Mesenchymal stem cell (in vitro differentiated cells and primary cell): ENCODE data around the gene KIF1B.

Source experiments
- DNase-seq: peaks from one replicate; pipeline ENCODE4 v3.0.0-alpha.2; 2013
- H2AFZ ChIP-seq: one replicate; pipeline ENCODE4 v1.6.1; 2013; ENCODE audit warnings: low read depth, mild to moderate bottlenecking, control low read depth, inconsistent platforms, low read length, moderate library complexity
- H2AK5ac ChIP-seq: 2 replicates; pipeline ENCODE4 v1.6.1; 2013; ENCODE audit warnings: low read length, moderate library complexity, mild to moderate bottlenecking, inconsistent platforms; ENCODE audit not compliant: severe bottlenecking
- H2BK120ac ChIP-seq: one replicate; pipeline ENCODE4 v1.6.1; 2013; ENCODE audit warnings: low read depth, mild to moderate bottlenecking, inconsistent platforms, low read length, moderate library complexity
- H2BK12ac ChIP-seq, 2 experiments: one replicate each; pipeline ENCODE4 v1.6.1; 2013; ENCODE audit warnings: inconsistent platforms in 2 of 2, low read length in 2 of 2, mild to moderate bottlenecking in 2 of 2, moderate library complexity in 2 of 2, control low read depth in 1 of 2
- H2BK15ac ChIP-seq: one replicate; pipeline ENCODE4 v1.6.1; 2013; ENCODE audit warnings: mild to moderate bottlenecking, low read depth, inconsistent platforms; ENCODE audit not compliant: poor library complexity, severe bottlenecking
- H2BK5ac ChIP-seq: 2 replicates; pipeline ENCODE4 v1.6.1; 2013; ENCODE audit warnings: low read depth, mild to moderate bottlenecking, low read length, control low read depth, inconsistent platforms; ENCODE audit not compliant: poor library complexity, severe bottlenecking
- H3K14ac ChIP-seq, 2 experiments: one replicate each; pipeline ENCODE4 v1.6.1; 2013; ENCODE audit warnings: inconsistent platforms in 2 of 2, low read length in 2 of 2, control low read depth in 1 of 2, mild to moderate bottlenecking in 1 of 2, moderate library complexity in 1 of 2
- H3K18ac ChIP-seq, 2 experiments: one replicate each; pipeline ENCODE4 v1.6.1; 2013; ENCODE audit warnings: inconsistent platforms in 2 of 2, low read length in 2 of 2, control low read depth in 1 of 2, low read depth in 1 of 2, mild to moderate bottlenecking in 1 of 2
- H3K23ac ChIP-seq, 2 experiments: one replicate each; pipeline ENCODE4 v1.6.1; 2013; ENCODE audit warnings: inconsistent platforms in 2 of 2, low read length in 2 of 2, mild to moderate bottlenecking in 2 of 2, moderate library complexity in 2 of 2, control low read depth in 1 of 2
- H3K27ac ChIP-seq: 2 replicates; pipeline ENCODE4 v1.5.1; 2013; ENCODE audit warnings: mild to moderate bottlenecking, moderate library complexity, low read length, control low read depth, inconsistent platforms; ENCODE audit not compliant: poor library complexity, severe bottlenecking
- H3K27me3 ChIP-seq, 2 experiments: 2 replicates each; pipeline versions ENCODE4 v1.6.1 to v1.7.0; 2013; ENCODE audit warnings: low read length in 2 of 2, mild to moderate bottlenecking in 2 of 2, moderate library complexity in 2 of 2, control low read depth in 1 of 2, inconsistent platforms in 1 of 2; ENCODE audit not compliant: control insufficient read depth in 1 of 2, insufficient read depth in 1 of 2
- H3K36me3 ChIP-seq, 2 experiments: 2 replicates each; pipeline versions ENCODE4 v1.6.1 to v1.7.0; 2013; ENCODE audit warnings: low read length in 2 of 2, control low read depth in 1 of 2, inconsistent platforms in 1 of 2, low read depth in 1 of 2, mild to moderate bottlenecking in 1 of 2; ENCODE audit not compliant: insufficient read depth in 2 of 2, control insufficient read depth in 1 of 2
- H3K4ac ChIP-seq, 2 experiments: one replicate each; pipeline ENCODE4 v1.6.1; 2013; ENCODE audit warnings: inconsistent platforms in 2 of 2, low read length in 2 of 2, mild to moderate bottlenecking in 2 of 2, moderate library complexity in 2 of 2, control low read depth in 1 of 2, low read depth in 1 of 2
- H3K4me1 ChIP-seq: 2 replicates; pipeline ENCODE4 v1.6.1; 2013; ENCODE audit warnings: low read depth, low read length, control low read depth; ENCODE audit not compliant: control insufficient read depth, insufficient read depth
- H3K4me2 ChIP-seq: 2 replicates; pipeline ENCODE4 v1.6.1; 2013; ENCODE audit warnings: low read length, mild to moderate bottlenecking, inconsistent platforms; ENCODE audit not compliant: poor library complexity, severe bottlenecking
- H3K4me3 ChIP-seq, 2 experiments: 2 replicates each; pipeline versions ENCODE4 v1.5.1 to v1.7.0; 2013; ENCODE audit warnings: low read length in 2 of 2, mild to moderate bottlenecking in 2 of 2, control low read depth in 1 of 2, low read depth in 1 of 2; ENCODE audit not compliant: insufficient read depth in 1 of 2
- H3K79me1 ChIP-seq: replicated peaks from 2 replicates; pipeline ENCODE4 v1.6.1; 2013; ENCODE audit warnings: mild to moderate bottlenecking, control low read depth, low read length, inconsistent platforms; ENCODE audit not compliant: poor library complexity, severe bottlenecking
- H3K9ac ChIP-seq: 2 replicates; pipeline ENCODE4 v1.7.0; 2013; ENCODE audit warnings: mild to moderate bottlenecking, low read length, moderate library complexity
- H3K9me3 ChIP-seq: 2 replicates; pipeline ENCODE4 v1.7.0; 2013; ENCODE audit warnings: mild to moderate bottlenecking, low read length; ENCODE audit not compliant: control insufficient read depth
- H4K8ac ChIP-seq: one replicate; pipeline ENCODE4 v1.6.1; 2013; ENCODE audit warnings: inconsistent platforms, mild to moderate bottlenecking, low read length, moderate library complexity
- H4K91ac ChIP-seq: one replicate; pipeline ENCODE4 v1.6.1; 2013; ENCODE audit warnings: mild to moderate bottlenecking, low read length, inconsistent platforms
- WGBS: methylation state at CpG from one replicate; pipeline ENCODE4 v1.1.7; 2013; ENCODE audit warnings: mixed read lengths; 5-methylcytosine and 5-hydroxymethylcytosine counted together

The KIF1B gene

DNA sequence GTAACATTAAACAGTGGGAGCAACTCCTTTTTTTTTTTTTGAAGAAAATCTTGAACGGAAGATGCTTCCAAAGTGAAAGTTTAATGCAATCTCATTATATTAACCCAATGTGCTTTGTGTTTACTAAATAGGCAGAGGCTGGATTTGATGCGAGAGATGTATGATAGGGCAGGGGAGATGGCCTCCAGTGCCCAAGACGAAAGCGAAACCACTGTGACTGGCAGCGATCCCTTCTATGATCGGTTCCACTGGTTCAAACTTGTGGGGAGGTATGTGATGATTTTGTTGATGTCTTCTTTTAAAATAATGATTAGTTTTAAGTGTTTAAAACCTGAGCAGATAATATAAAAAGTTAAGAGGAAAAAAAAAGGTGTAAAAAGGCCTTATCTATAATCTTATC is 114.3 kb downstream of the KIF1B start:
- H3K9me3 ChIP-seq, result no peaks in the 10 kb centered on the region
- H4K91ac ChIP-seq, result no peak overlapping the region
- H2BK15ac ChIP-seq, result no peak overlapping the region
- no peak overlapping the region for H3K27ac ChIP-seq
- DNase-seq, result no peak
- no peak overlapping the region for H3K4ac ChIP-seq
- 99% methylated on average over 5 of the region's 6 CpGs for WGBS
- peaks cover 11 to 62% of the 10 kb centered on the region in 2 experiments for H3K36me3 ChIP-seq
- H3K4me2 ChIP-seq, result no peak overlapping the region
- peak overlapping the region in 1 of 2 experiments; percentile 15 for H3K4me3 ChIP-seq
- H2BK12ac ChIP-seq, result no peak overlapping the region
- H3K4me1 ChIP-seq, result no peaks in the 10 kb centered on the region
- no peak overlapping the region for H4K8ac ChIP-seq
- H2AFZ ChIP-seq, result no peak overlapping the region
- H2BK5ac ChIP-seq, result no peak overlapping the region
- no peak overlapping the region for H2BK120ac ChIP-seq
- no peak overlapping the region for H3K14ac ChIP-seq
- H3K23ac ChIP-seq, result no peak overlapping the region
- H3K79me1 ChIP-seq, result no peaks in the 10 kb centered on the region
- no peak overlapping the region for H3K18ac ChIP-seq
- H3K9ac ChIP-seq, result peak overlapping the region; percentile 68
- H3K27me3 ChIP-seq, result no peaks in the 10 kb centered on the region
- no peak overlapping the region for H2AK5ac ChIP-seq

GRCh38 chr1:10325521-10325920 is 115.2 kb downstream of the KIF1B start:
- no peak overlapping the region for H3K4me3 ChIP-seq
- no peak overlapping the region for H2AK5ac ChIP-seq

GRCh38 chr1:10326251-10326650 is 115.9 kb downstream of the KIF1B start:
- H4K91ac ChIP-seq, result no peak overlapping the region
- H2BK15ac ChIP-seq, result no peak overlapping the region
- H3K4me2 ChIP-seq, result no peak overlapping the region
- no peak overlapping the region for H2AFZ ChIP-seq
- no peaks in the 10 kb centered on the region for H3K4me1 ChIP-seq
- no peak overlapping the region for H2BK12ac ChIP-seq
- no peak overlapping the region for H2AK5ac ChIP-seq
- WGBS, result 97% methylated on average over 11 of the region's 11 CpGs
- no peaks in the 10 kb centered on the region for H3K27me3 ChIP-seq
- no peak overlapping the region for H4K8ac ChIP-seq
- no peak for DNase-seq
- H2BK120ac ChIP-seq, result no peak overlapping the region
- no peak overlapping the region for H3K23ac ChIP-seq
- H3K9ac ChIP-seq, result no peak overlapping the region
- no peak overlapping the region for H3K14ac ChIP-seq
- peaks cover 11 to 66% of the 10 kb centered on the region in 2 experiments for H3K36me3 ChIP-seq
- H3K4ac ChIP-seq, result no peak overlapping the region
- no peaks in the 10 kb centered on the region for H3K9me3 ChIP-seq
- no peak overlapping the region for H3K4me3 ChIP-seq
- H3K18ac ChIP-seq, result no peak overlapping the region
- H2BK5ac ChIP-seq, result no peak overlapping the region
- no peaks in the 10 kb centered on the region for H3K79me1 ChIP-seq
- no peak overlapping the region for H3K27ac ChIP-seq

More at GRCh38 chr1:10325521-10325920, 115.2 kb downstream of the KIF1B start:
- Histone ChIP-seq H3K18ac (no peak overlapping the region), H3K14ac (no peak overlapping the region), H2BK120ac (no peak overlapping the region), H3K9me3 (no peaks in the 10 kb centered on the region), H3K36me3 (peaks cover 11 to 66% of the 10 kb centered on the region in 2 experiments), H3K4me2 (no peak overlapping the region), H4K91ac (no peak overlapping the region), H3K79me1 (no peaks in the 10 kb centered on the region), H3K4me1 (no peaks in the 10 kb centered on the region), H2BK15ac (no peak overlapping the region), H3K23ac (no peak overlapping the region), H2AFZ (no peak overlapping the region), H2BK12ac (no peak overlapping the region), H4K8ac (no peak overlapping the region), H3K4ac (no peak overlapping the region), H2BK5ac (no peak overlapping the region), H3K27ac (no peak overlapping the region), H3K27me3 (no peaks in the 10 kb centered on the region), H3K9ac (no peak overlapping the region)
- WGBS, result 95% methylated on average over 3 of the region's 3 CpGs
- DNase-seq, result no peak

DNA sequence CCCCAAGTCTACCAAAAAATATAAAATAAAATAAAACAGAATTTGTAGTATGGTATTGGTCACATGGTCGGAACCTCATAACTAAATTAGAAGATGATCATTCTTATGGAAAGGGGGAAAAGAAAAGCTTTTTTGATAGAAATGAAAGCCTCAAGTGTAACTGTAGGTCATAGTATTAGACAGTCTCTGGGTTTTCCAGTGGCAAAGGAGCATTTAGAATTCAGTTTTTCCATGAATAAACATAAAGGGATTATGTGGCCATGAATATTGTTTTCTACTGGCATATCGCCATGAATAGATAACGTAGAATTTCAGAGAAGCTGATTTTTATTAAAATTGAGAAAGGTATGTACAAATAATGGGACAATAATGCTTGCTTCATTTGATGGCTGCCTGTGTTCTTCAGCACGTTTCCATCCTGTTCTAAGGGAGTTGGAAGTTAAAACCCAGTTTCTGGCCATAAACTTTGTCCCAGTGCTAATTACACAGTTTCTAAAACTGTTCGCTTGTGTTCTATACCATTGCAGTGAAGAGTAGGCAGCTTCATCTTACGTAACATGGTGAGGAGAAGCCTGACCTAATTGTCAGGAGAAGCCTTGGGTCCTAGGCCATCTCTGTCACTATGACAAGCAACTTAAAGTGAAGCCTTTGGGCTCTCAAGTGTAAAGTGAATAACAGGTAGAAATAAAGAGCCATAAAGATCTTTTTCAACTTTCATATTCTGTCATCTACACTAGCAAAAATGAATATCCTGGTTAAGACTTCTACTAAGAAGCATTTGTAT is 118.0 kb downstream of the KIF1B start:
- no peak for DNase-seq
- H4K8ac ChIP-seq, result no peak overlapping the region
- H3K27ac ChIP-seq, result no peak overlapping the region
- H3K18ac ChIP-seq, result no peak overlapping the region
- no peak overlapping the region for H2BK12ac ChIP-seq
- no peak overlapping the region for H3K23ac ChIP-seq
- no peak overlapping the region for H3K4ac ChIP-seq
- no peaks in the 10 kb centered on the region for H3K4me1 ChIP-seq
- H3K36me3 ChIP-seq, result peaks cover 8 to 56% of the 10 kb centered on the region in 2 experiments
- H3K4me2 ChIP-seq, result no peak overlapping the region
- H2BK5ac ChIP-seq, result no peak overlapping the region
- no peak overlapping the region for H3K9ac ChIP-seq
- no peak overlapping the region for H2BK120ac ChIP-seq
- no peak overlapping the region for H2BK15ac ChIP-seq
- no peak overlapping the region for H3K14ac ChIP-seq
- H3K27me3 ChIP-seq, result no peaks in the 10 kb centered on the region
- H3K79me1 ChIP-seq, result no peaks in the 10 kb centered on the region
- H4K91ac ChIP-seq, result no peak overlapping the region
- WGBS, result 99% methylated on average over 6 of the region's 6 CpGs
- no peaks in the 10 kb centered on the region for H3K9me3 ChIP-seq
- no peak overlapping the region for H2AFZ ChIP-seq
- H3K4me3 ChIP-seq, result no peak overlapping the region
- no peak overlapping the region for H2AK5ac ChIP-seq
